ENCODE data around the gene MDGA2.
"Not testable (repeated sequence)": the region's sequence is repeated elsewhere in the genome, so short reads cannot be mapped to it uniquely, and the experiment has no call there.

The MDGA2 gene

GRCh38 chr14:47200740-47201139, 474.7 kb downstream of the MDGA2 start:
- no peak overlapping the region for H3K27ac ChIP-seq
- TF ChIP-seq ZFX (IDR thresholded peaks at IDR 0.05; ENCODE audit: borderline replicate concordance) (no peak), CTCF (IDR thresholded peaks at IDR 0.05) (no peak)

- no peak for TF ChIP-seq ZFX (IDR thresholded peaks at IDR 0.05; ENCODE audit: borderline replicate concordance)
- TF ChIP-seq CTCF (IDR thresholded peaks at IDR 0.05): no peak
- no peak overlapping the region for H3K27ac ChIP-seq
Observed at GRCh38 chr14:47195582-47195981, 479.8 kb downstream of the MDGA2 start.

GRCh38 chr14:47194055-47194454, 481.4 kb downstream of the MDGA2 start:
- H3K27ac ChIP-seq: no peak overlapping the region
- TF ChIP-seq ZFX (IDR thresholded peaks at IDR 0.05; ENCODE audit: borderline replicate concordance): no peak
- TF ChIP-seq CTCF (IDR thresholded peaks at IDR 0.05): no peak

GRCh38 chr14:47192203-47192602, 483.2 kb downstream of the MDGA2 start:
- H3K27ac ChIP-seq: not testable (repeated sequence)

GRCh38 chr14:47191700-47192099, 483.7 kb downstream of the MDGA2 start:
- no peak for TF ChIP-seq CTCF (IDR thresholded peaks at IDR 0.05)
- TF ChIP-seq ZFX (IDR thresholded peaks at IDR 0.05; ENCODE audit: borderline replicate concordance): no peak
- H3K27ac ChIP-seq: no peak overlapping the region

GRCh38 chr14:47189911-47190484, 485.4 kb downstream of the MDGA2 start:
- TF ChIP-seq ZFX (IDR thresholded peaks at IDR 0.05; ENCODE audit: borderline replicate concordance) (no peak), CTCF (IDR thresholded peaks at IDR 0.05) (no peak)
- no peak overlapping the region for H3K27ac ChIP-seq

- no peak for TF ChIP-seq ZFX (IDR thresholded peaks at IDR 0.05; ENCODE audit: borderline replicate concordance)
- no peak for TF ChIP-seq CTCF (IDR thresholded peaks at IDR 0.05)
- H3K27ac ChIP-seq: no peak overlapping the region
Observed at GRCh38 chr14:47186486-47186885, 488.9 kb downstream of the MDGA2 start.

GRCh38 chr14:47179906-47180305, 495.5 kb downstream of the MDGA2 start:
- no peak for TF ChIP-seq ZFX (IDR thresholded peaks at IDR 0.05; ENCODE audit: borderline replicate concordance)
- no peak for TF ChIP-seq CTCF (IDR thresholded peaks at IDR 0.05)
- no peak overlapping the region for H3K27ac ChIP-seq

- H3K27ac ChIP-seq: not testable (repeated sequence)
Observed at GRCh38 chr14:47171896-47172295, 503.5 kb downstream of the MDGA2 start.
